IMR-90 (cell line): Measurements from ENCODE around the gene GUCY2D.

Experiments used
- BHLHE40 ChIP-seq: fragments of 150-350 bp; IDR thresholded peaks from 2 replicates; pipeline ENCODE4 v1.6.1; 2016; ENCODE audit warnings: mild to moderate bottlenecking, low read depth, low read length
- CEBPB ChIP-seq: IDR thresholded peaks from 2 replicates; pipeline ENCODE4 v1.6.1; 2012; ENCODE audit warnings: low read depth, low read length, improper control_type of control experiment
- CTCF ChIP-seq: conservative IDR thresholded peaks from 2 replicates; pipeline ENCODE4 v1.5.1; 2012; ENCODE audit warnings: mild to moderate bottlenecking, low read depth, low read length, improper control_type of control experiment
- ELK1 ChIP-seq: fragments of 150-350 bp; IDR thresholded peaks from 2 replicates; pipeline ENCODE4 v1.6.1; 2016; ENCODE audit warnings: low read depth, mild to moderate bottlenecking, low read length, moderate library complexity, borderline replicate concordance
- FOS ChIP-seq: fragments of 150-350 bp; IDR thresholded peaks from 2 replicates; pipeline ENCODE4 v1.6.1; 2016; ENCODE audit warnings: low read depth, low read length
- MAFK ChIP-seq: IDR thresholded peaks from 2 replicates; pipeline ENCODE4 v1.6.1; 2012; ENCODE audit warnings: low read depth, low read length, improper control_type of control experiment
- MAZ ChIP-seq: IDR thresholded peaks from 2 replicates; pipeline ENCODE4 v1.6.1; 2012; ENCODE audit warnings: low read depth, mild to moderate bottlenecking, low read length, improper control_type of control experiment, moderate library complexity, borderline replicate concordance
- MXI1 ChIP-seq: IDR thresholded peaks from 2 replicates; pipeline ENCODE4 v1.6.1; 2012; ENCODE audit warnings: low read depth, mild to moderate bottlenecking, low read length, moderate library complexity, borderline replicate concordance
- POLR2A ChIP-seq: IDR thresholded peaks from 2 replicates; pipeline ENCODE4 v1.6.1; 2012; ENCODE audit warnings: mild to moderate bottlenecking, low read depth, low read length
- RAD21 ChIP-seq: IDR thresholded peaks from 2 replicates; pipeline ENCODE4 v1.6.1; 2012; ENCODE audit warnings: low read length, improper control_type of control experiment
- RCOR1 ChIP-seq: IDR thresholded peaks from 2 replicates; pipeline ENCODE4 v1.6.1; 2012; ENCODE audit warnings: mild to moderate bottlenecking, low read length, improper control_type of control experiment; ENCODE audit not compliant: insufficient replicate concordance
- RFX5 ChIP-seq: IDR thresholded peaks from 2 replicates; pipeline ENCODE4 v1.8.0; 2012; ENCODE audit warnings: low read depth, mild to moderate bottlenecking, low read length, moderate library complexity
- SMC3 ChIP-seq: fragments of 150-350 bp; IDR thresholded peaks from 2 replicates; pipeline ENCODE4 v1.6.1; 2016; ENCODE audit warnings: low read depth, mild to moderate bottlenecking, antibody characterized with exemption, low read length, moderate library complexity
- USF2 ChIP-seq: fragments of 150-350 bp; IDR thresholded peaks from 2 replicates; pipeline ENCODE4 v1.6.1; 2017; ENCODE audit warnings: mild to moderate bottlenecking, antibody characterized with exemption, low read length, low read depth

- no peak for TF ChIP-seq CTCF
- no peak for TF ChIP-seq POLR2A
- TF ChIP-seq RAD21, result no peak
- TF ChIP-seq MAFK, result no peak
- TF ChIP-seq USF2, result no peak
- no peak for TF ChIP-seq CEBPB
- no peak for TF ChIP-seq SMC3
- TF ChIP-seq RFX5, result no peak
- no peak for TF ChIP-seq BHLHE40
- TF ChIP-seq MXI1, result no peak
- no peak for TF ChIP-seq RCOR1
- no peak for TF ChIP-seq MAZ
- TF ChIP-seq FOS, result no peak
- no peak for TF ChIP-seq ELK1
Observed at GRCh38 chr17:8012045-8012580, 9.7 kb downstream of the GUCY2D start.
